HG02763 (cell line): ENCODE results near the gene CRHBP.
"Not testable (repeated sequence)": the region's sequence is repeated elsewhere in the genome, so short reads cannot be mapped to it uniquely, and the experiment has no call there.

Source experiments
- ATAC-seq: cut with Tn5 transposase; IDR thresholded peaks from one replicate; pipeline ENCODE4 v1.9.1; 2021; ENCODE audit warnings: mild to moderate bottlenecking, moderate library complexity; ENCODE audit not compliant: unreplicated experiment

The CRHBP gene, protein sequence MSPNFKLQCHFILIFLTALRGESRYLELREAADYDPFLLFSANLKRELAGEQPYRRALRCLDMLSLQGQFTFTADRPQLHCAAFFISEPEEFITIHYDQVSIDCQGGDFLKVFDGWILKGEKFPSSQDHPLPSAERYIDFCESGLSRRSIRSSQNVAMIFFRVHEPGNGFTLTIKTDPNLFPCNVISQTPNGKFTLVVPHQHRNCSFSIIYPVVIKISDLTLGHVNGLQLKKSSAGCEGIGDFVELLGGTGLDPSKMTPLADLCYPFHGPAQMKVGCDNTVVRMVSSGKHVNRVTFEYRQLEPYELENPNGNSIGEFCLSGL

DNA sequence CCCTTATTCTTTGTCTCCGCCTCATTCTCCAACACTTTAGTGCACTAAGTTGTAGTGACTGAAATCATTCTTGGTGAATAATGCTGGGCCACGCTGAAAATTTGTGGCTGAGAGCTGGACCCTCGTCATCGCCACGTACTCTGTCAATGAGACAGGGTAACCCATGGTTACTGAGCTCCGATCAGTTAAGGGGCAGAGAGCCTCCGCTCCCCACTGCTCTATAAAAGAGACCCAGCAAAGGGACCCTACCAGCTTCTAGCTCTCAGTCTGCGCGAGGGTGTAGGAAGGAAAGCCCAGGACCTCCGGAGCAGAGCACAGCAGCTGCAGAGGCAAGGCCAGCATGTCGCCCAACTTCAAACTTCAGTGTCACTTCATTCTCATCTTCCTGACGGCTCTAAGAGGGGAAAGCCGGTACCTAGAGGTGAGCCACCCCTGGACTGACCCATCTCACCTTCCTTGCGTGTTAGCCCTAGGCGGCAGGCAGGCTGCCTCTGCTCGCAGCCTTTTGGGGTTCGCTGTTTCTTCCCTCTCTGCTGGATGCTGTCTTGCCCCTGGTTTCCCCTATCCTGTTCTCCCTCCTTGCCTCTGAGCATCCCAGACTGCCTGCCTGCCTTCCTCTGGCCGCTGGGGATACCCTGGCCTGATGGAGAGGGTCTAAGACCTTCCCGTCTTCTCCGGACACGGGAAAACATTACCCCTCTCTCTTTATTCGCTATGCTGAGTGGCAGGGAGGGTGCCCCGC, at the start of gene CRHBP:
CRHBP (plus strand) TSS at position 251 of the 742 bp plus-strand sequence; CDS start at position 341, 90 bp downstream.
- ATAC-seq = no peak

DNA sequence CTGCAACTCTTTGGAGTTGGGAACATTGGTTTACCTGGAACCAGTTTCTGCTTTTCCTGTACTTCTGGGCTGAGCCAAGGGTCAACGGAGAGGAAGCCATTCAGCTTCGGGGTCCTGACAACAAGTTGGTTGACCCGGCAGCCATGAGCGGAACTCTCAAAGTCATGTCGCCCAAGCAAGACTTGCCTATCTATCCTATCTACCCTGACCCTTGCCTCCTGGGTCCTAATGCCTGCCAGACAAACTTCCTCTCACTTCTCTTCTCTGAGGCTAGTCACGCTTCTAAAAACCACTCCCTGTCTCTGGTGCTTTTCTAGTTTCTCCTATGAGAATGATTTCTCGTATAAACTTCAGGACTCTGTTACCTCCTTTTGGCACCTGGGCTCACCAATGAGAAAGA, 44.7 kb upstream of the CRHBP start:
- no peak for ATAC-seq

GRCh38 chr5:76910344-76910933, 42.4 kb upstream of the CRHBP start:
- not testable (repeated sequence) for ATAC-seq

- not testable (repeated sequence) for ATAC-seq
Observed at GRCh38 chr5:76914671-76915070, 38.2 kb upstream of the CRHBP start.

DNA sequence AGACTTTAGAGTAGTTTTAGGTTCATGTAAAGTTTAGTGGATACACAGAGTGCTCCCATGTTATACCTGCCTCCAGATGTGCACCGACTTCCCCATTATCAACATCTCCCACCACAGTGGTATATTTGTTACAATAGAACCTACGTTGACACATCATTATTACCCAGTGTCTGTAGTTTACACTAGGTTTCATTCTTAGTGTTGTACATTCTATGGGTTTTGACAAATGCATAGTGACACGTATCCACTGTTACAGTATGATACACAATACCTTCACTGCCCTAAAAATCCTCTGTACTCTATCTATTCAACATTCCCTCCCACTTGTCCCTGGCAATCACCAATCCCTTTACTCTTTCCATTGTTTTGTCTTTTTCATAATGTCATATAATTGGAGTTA, 34.3 kb upstream of the CRHBP start:
- ATAC-seq = no peak

DNA sequence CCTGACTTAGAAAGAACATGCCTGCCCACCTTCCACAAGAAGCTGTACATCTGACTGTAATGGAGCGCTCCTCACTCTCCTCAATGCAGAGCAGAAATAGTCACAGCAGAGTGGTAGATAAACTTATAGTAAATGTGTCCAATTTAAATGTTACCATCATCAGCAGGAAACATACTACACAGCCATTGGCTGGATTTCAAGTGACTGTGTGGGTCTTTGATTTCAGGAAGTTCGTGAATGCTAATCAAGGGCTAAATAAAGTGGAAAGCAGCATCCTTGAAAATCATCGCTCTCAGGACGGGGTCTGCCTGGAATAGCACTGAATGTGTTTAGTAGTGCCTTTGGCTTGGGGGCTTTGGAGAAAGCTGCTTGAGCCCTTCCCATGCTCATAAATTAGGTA, 32.4 kb upstream of the CRHBP start:
- ATAC-seq = no peak

DNA sequence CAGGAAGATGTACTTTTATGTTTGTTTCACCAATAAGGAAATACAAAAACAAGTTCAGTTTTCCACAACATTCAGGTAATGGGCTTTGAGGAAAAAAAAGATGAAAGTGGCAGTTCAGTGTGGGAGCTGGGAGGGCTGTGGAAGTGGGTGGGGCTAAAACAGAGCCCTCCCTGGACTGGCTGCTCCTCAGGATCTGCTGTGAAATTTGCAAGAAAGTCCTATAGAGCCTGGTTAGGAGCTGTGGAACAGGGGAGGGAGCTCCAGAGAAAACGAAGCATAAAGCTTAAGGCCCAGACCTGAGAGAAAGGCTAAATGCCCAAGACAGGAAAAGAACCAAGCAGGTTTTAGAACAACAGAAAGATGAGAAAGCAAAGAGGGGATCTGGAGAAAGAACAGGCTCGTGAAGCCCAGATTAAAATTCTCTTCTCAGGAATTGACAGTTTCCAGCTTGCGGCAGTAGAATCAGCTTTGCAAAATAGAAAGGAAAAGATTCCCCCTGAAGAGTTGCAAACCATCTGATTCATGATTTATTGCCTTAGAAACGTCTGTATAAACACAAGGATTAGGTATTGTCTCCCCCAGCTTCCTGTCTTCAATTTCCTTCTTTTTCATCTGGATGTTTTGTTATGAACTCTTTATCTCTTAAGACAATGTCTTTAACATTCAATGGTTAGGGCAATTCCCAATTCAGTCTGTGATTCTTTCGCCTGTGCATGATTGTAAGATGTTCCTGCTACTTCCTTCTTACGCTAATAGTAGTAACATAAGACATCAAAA, 26.3 kb upstream of the CRHBP start:
- ATAC-seq = no peak

- ATAC-seq = no peak
Observed at GRCh38 chr5:76927961-76928360, 24.9 kb upstream of the CRHBP start.

DNA sequence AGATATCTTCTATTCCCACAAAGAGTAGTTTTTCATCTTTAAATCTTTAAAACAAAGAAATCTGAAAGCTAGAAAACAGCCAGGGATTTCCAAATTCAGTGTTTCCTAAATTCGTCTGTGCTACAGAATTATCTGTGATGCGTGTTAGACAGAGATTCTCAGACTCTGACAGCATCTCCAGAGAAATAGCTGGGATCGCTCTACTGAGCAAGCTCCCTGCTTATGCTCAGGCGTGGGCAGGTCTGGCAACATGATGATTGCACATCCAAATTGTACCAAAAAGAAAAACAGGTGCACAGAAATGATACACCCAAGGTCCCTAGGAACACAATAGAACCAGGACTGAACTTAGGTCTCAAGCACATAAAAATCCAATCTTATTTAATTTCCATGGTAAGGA, 22.8 kb upstream of the CRHBP start:
- no peak for ATAC-seq

- no peak for ATAC-seq
Observed at GRCh38 chr5:76938177-76938576, 14.7 kb upstream of the CRHBP start.

DNA sequence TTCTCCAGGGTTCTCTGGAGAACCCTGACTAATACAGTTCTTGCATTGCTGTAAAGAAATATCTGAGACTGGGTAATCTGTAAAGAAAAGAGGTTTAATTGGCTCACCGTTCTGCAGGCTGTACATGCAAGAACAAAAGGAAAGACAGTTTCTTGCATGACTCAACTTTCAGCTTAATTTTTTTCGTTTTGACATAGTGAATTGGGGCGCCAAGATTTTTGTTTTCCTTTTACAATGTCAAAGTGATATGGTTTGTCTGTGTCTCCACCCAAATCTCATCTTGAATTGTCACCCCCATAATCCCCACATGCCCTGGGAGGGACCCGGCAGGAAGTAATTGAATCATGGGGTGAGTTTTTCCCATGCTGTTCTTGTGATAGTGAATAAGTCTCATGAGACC, 11.8 kb upstream of the CRHBP start:
- ATAC-seq = no peak

DNA sequence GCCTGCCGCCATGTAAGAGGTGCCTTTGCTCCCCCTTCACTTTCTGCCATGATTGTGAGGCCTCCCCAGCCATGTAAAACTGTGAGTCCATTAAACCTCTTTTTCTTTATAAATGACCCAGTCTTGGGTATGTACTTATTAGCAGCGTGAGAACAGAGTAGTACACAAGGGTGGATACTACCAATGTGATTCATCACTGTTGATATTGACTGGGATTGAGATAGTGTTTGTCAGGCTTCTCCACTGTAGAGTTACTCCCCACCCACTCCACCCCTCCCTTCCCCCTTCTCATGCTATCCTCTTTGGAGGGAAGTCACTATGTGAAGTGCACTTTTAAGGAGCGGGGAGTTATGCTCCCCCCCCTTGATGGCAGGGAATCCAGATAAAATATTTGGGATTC, 11.4 kb upstream of the CRHBP start:
- no peak for ATAC-seq

GRCh38 chr5:76942581-76942980, 10.3 kb upstream of the CRHBP start:
- no peak for ATAC-seq

- ATAC-seq = no peak
Observed at GRCh38 chr5:76943006-76943405, 9.8 kb upstream of the CRHBP start.

- no peak for ATAC-seq
Observed at GRCh38 chr5:76944638-76945037, 8.2 kb upstream of the CRHBP start.

- ATAC-seq = not testable (repeated sequence)
Observed at GRCh38 chr5:76945238-76945637, 7.6 kb upstream of the CRHBP start.

- no peak for ATAC-seq
Observed at GRCh38 chr5:76946090-76946489, 6.8 kb upstream of the CRHBP start.

DNA sequence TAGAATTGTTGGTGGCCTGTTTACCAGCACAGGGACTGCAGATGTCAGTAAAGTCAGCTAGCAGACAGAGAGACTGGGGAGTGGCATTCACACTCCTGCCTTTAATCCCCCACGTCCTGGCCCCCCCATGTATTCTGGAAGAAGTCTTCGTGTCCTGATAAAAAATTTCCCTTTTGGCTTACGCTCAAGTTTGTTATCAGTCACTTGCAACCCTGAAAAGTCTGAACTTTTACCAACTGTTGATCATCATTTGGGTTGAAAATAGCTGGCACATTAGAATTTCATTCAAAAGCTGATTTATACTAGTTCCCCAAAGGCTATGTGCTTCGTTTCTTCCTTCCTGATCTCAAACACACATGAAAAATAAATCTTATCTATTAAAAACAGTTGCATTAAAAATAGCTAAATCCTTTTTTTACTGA, 5.8 kb upstream of the CRHBP start:
- no peak for ATAC-seq

DNA sequence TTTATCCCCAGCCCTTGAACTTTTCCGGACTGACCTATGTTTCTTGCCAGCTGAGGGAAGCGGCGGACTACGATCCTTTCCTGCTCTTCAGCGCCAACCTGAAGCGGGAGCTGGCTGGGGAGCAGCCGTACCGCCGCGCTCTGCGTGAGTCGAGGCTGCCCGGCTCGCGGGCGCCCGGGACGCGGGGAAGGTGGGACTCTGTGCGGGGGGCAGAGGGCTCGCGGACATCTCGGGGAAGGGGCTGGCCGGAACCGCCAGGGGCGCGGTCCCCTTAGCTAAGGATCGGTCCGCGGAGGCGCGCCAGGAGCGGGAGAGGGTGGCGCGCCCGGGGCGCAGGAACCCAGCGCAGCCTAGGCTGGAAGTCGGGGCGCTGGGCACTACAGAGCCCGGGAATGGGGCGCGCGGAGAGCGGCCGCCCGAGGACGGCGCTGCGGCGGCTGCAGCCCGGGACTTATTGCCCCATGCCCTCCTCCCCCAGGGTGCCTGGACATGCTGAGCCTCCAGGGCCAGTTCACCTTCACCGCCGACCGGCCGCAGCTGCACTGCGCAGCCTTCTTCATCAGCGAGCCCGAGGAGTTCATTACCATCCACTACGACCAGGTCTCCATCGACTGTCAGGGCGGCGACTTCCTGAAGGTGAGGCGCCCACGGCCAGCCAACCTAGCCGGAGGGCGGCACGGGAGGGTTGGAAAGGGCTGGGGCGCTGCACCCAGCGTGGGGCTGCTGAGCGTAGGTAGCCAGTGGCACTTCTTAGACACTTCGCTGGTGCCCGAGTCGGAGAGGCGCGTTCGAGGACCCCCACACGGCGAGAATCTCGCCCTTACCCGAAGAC, 922 bp downstream of the CRHBP start:
- ATAC-seq = no peak

DNA sequence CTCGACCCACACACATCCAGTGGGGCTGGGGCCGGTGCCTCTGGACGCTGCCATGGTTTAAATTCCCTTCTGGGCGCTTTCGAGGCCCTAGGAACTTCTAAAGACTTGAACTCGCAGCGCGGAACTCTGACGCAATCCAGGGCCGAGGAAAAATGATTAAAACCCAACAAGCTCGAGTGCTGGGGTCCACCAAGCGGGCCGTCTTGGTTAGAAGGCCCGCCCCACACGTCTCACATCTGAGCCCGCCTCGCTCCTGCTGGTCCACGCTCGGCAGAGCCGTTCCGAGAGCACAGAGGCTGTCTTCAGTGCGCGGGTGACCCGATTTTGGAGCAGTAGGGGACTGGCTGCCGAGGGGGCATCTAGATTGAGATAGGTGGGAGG, 1.5 kb downstream of the CRHBP start:
- no peak for ATAC-seq
